Right lobe of liver (tissue), 6 donors: ENCODE data around the gene PRRG3. TPM values are rescaled to one million over a fixed set of nuclear protein-coding genes. Genes with fewer than 3 reads are reported as not detected.

Source experiments
- ATAC-seq, 4 donors: fragments of 200-7000 bp; cut with Tn5 transposase; one replicate each; pipeline ENCODE4 v1.9.1; 2020; ENCODE audit warnings: mild to moderate bottlenecking in 4 of 4, moderate library complexity in 4 of 4
- DNase-seq, 3 donors: peaks; one replicate each; pipeline ENCODE4 v3.0.0-alpha.2; 2020
- H3K27ac ChIP-seq, 3 donors: fragments of 200-600 bp; one replicate each; pipeline ENCODE4 v1.8.0; 2022
- H3K27me3 ChIP-seq, 2 donors: fragments of 200-600 bp; one replicate each; pipeline ENCODE4 v1.8.0; 2022
- H3K36me3 ChIP-seq, 4 donors: fragments of 200-600 bp; sonication (generic) in 1 of 4; one replicate each; pipeline versions ENCODE4 v1.5.1 to v1.8.0; 2017 to 2022; ENCODE audit warnings: control low read depth in 1 of 4
- H3K4me1 ChIP-seq, 4 donors: fragments of 200-600 bp; sonication (generic) in 1 of 4; one replicate each; pipeline versions ENCODE4 v1.5.1 to v1.8.0; 2017 to 2022; ENCODE audit warnings: control low read depth in 1 of 4
- H3K4me3 ChIP-seq, 3 donors: fragments of 200-600 bp; one replicate each; pipeline ENCODE4 v1.8.0; 2022
- H3K9me3 ChIP-seq, 4 donors: fragments of 200-600 bp; sonication (generic) in 1 of 4; one replicate each; pipeline versions ENCODE4 v1.5.1 to v1.8.0; 2017 to 2022; ENCODE audit warnings: control low read depth in 1 of 4
- POLR2A ChIP-seq: fragments of 450-650 bp; IDR thresholded peaks from one replicate; pipeline ENCODE4 v1.6.1; 2017; ENCODE audit warnings: antibody characterized with exemption, mild to moderate bottlenecking
- WGBS: methylation state at CpG from one replicate; pipeline ENCODE4 v1.1.6; 2018; ENCODE audit warnings: low coverage, low lambda C conversion rate; ENCODE audit not compliant: insufficient coverage; ENCODE audit errors: missing lambda C conversion rate; 5-methylcytosine and 5-hydroxymethylcytosine counted together
- intact Hi-C, 2 donors: fragments of 100-400 bp; cut with DNase I; formaldehyde crosslinking; loops; one replicate each; pipeline versions ENCODE4 v1.11.2 to v1.14.1; 2022
- total RNA-seq, 6 experiments: library from RNA; depleted of rRNA in 2 of 6; stranded (reverse); fragments of >200 nt in 2 of 6; fragmentation: NEBNext Ultra II Directional in 3 of 6; extraction: Animal tissue kit (Norgen Biotek cat#: 25700) in 3 of 6; gene quantifications; one replicate each; pipeline versions ENCODE4 v1.1.0 to v1.2.4, GENCODE V29; 2016 to 2023
- TF ChIP-seq, protein P1 (sequence below), 4 donors: fragments of 200-600 bp in 3 of 4; fragments of 450-650 bp in 1 of 4; IDR thresholded peaks; one replicate each; pipeline versions ENCODE4 v1.5.1 to v1.8.0; 2016 to 2022; ENCODE audit warnings: antibody characterized with exemption in 4 of 4, mild to moderate bottlenecking in 2 of 4
- donor health status: DM: no; HTN: yes; CAD: no.
- donor health status: DM: no; HTN: no; CAD: no.
- donor health status: DM: no; HTN: no; CAD: no.
- donor health status: DM: no; HTN: yes; CAD: no.
- donor health status: DM: no; HTN: yes; CAD: no.

Gene PRRG3
- total RNA-seq, 6 experiments from 2014 or later, result 0.02 to 0.30 (median 0.07) TPM; not detected in 3

DNA sequence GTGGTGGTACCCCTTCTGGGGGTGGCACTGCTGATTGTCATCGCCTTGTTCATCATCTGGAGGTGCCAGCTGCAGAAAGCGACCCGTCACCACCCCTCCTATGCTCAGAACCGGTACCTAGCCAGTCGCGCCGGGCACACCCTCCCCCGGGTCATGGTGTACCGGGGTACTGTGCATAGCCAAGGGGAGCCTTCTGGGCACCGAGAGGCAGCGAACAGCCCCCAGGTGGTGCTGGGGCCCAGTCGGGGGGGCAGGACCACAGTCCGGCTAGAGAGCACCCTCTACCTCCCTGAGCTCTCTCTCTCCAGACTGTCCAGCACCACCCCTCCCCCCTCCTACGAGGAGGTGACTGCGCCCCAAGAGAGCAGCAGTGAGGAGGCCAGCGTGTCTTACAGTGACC lies 5.3 kb downstream of the PRRG3 start:
- no peaks in the 10 kb centered on the region for H3K9me3 ChIP-seq
- DNase-seq (no peak), ATAC-seq (peak in 1 of 4 donors; percentile 23)
- intact Hi-C loops, result no loop called here
- no peak overlapping the region for H3K4me3 ChIP-seq
- H3K27ac ChIP-seq, result no peak overlapping the region
- no peaks in the 10 kb centered on the region for H3K4me1 ChIP-seq
- 100% methylated on average over 1 of the region's 16 CpGs for WGBS
- TF ChIP-seq, protein P1, sequence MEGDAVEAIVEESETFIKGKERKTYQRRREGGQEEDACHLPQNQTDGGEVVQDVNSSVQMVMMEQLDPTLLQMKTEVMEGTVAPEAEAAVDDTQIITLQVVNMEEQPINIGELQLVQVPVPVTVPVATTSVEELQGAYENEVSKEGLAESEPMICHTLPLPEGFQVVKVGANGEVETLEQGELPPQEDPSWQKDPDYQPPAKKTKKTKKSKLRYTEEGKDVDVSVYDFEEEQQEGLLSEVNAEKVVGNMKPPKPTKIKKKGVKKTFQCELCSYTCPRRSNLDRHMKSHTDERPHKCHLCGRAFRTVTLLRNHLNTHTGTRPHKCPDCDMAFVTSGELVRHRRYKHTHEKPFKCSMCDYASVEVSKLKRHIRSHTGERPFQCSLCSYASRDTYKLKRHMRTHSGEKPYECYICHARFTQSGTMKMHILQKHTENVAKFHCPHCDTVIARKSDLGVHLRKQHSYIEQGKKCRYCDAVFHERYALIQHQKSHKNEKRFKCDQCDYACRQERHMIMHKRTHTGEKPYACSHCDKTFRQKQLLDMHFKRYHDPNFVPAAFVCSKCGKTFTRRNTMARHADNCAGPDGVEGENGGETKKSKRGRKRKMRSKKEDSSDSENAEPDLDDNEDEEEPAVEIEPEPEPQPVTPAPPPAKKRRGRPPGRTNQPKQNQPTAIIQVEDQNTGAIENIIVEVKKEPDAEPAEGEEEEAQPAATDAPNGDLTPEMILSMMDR (IDR thresholded peaks at IDR 0.05), result no peak
- no peak for TF ChIP-seq POLR2A
- no peaks in the 10 kb centered on the region for H3K27me3 ChIP-seq
- no peaks in the 10 kb centered on the region for H3K36me3 ChIP-seq

DNA sequence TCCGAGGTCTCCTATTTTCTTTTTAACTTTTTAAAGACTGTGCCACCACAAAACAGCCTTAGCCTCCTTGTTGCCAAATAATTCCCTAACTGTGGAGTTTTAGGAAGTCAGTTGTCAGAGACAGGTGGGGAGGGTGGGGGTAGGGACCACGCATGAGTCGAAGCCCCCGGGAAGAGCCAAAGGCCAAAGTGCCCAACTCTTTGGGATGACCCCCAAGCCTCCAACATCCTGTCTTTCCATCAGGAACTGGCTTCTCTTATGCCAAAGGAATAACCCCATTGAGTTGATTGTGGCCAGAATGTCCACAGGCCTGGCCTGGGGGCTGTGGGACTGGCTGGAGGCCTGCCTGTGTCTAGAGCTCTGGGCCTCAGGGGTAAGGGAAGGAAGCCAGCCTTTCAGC lies 5.8 kb downstream of the PRRG3 start:
- WGBS, result 81% methylated on average over 4 of the region's 4 CpGs
- TF ChIP-seq POLR2A, result no peak
- TF ChIP-seq, protein P1 (IDR thresholded peaks at IDR 0.05), result no peak
- Histone ChIP-seq H3K4me1 (no peaks in the 10 kb centered on the region), H3K27ac (no peak overlapping the region), H3K36me3 (no peaks in the 10 kb centered on the region), H3K9me3 (no peaks in the 10 kb centered on the region), H3K27me3 (no peaks in the 10 kb centered on the region), H3K4me3 (no peak overlapping the region)
- DNase-seq (no peak), ATAC-seq (no peak)
- intact Hi-C loops, result no loop called here

DNA sequence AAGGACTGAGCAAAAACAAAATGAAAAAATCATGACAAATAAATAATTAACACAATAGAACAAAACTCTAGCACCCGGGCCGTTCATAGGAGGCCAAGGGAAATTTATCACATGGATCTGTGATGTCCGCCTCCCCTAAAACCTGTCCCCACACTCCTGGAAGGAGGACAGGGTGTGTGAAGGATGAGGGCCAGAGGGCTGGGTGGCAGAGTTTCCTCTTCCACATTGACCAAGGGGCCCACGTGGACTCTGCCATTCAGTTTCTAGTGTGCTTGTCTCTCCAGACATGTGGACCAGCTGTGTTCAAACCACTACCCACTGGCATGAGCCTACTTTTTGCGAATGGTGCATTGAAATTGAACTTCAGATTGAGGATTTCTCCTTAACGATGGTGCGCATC lies 6.3 kb downstream of the PRRG3 start:
- Histone ChIP-seq H3K27me3 (no peaks in the 10 kb centered on the region), H3K36me3 (no peaks in the 10 kb centered on the region), H3K4me1 (no peaks in the 10 kb centered on the region), H3K4me3 (no peak overlapping the region), H3K27ac (no peak overlapping the region), H3K9me3 (no peaks in the 10 kb centered on the region)
- 62% methylated on average over 7 of the region's 7 CpGs for WGBS
- TF ChIP-seq, protein P1 (IDR thresholded peaks at IDR 0.05), result no peak
- TF ChIP-seq POLR2A, result no peak
- intact Hi-C loops, result no loop called here
- ATAC-seq, result no peak
- no peak for DNase-seq

DNA sequence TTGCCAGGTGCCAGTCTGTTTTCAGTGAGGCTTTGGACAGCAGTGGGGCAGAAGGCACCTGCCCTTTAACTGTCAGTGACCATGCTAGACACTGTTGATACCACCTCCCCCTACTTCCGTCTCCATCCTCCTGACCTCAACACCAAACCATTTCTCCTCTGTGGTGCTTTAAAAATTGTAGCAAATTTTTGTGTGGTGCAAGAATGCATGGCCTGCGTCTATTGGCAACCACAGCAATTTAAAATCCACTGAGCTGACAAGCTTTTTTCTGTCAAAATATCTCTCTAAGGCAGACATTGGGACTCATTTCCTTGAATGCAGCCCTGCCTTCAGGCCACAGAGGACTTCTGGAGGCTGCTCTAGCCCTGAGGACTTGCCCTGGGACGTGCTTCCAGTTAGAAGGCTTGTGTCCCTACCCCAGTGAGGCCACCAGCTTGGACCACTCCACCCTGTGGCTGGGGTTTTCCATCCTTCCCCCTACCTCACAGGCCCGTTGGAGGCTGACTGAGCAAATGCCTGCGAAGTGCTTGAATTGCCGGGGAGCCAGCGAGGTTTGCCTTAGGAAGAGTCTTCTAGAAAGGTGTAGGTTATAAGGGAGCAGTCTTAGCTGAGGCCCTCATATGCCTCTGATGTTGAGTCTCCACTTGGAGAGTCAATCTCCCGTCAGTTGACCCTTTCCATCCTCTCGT lies 6.9 kb downstream of the PRRG3 start:
- WGBS, result 53% methylated on average over 4 of the region's 9 CpGs
- DNase-seq (no peak), ATAC-seq (no peak)
- Histone ChIP-seq H3K27ac (no peak overlapping the region), H3K9me3 (no peaks in the 10 kb centered on the region), H3K4me1 (no peaks in the 10 kb centered on the region), H3K27me3 (no peaks in the 10 kb centered on the region), H3K4me3 (no peak overlapping the region), H3K36me3 (no peaks in the 10 kb centered on the region)
- no peak for TF ChIP-seq POLR2A
- TF ChIP-seq, protein P1 (IDR thresholded peaks at IDR 0.05), result no peak
- intact Hi-C loops, result no loop called here
